Effector CD4-positive, alpha-beta T cell (primary cell): Measurements from ENCODE around the gene BMP6.

Source experiments
- DNase-seq: peaks from one replicate; pipeline ENCODE4 v3.0.0-alpha.2; 2020

The BMP6 gene

GRCh38 chr6:7833751-7834070 is 107.8 kb downstream of the BMP6 start:
- DNase-seq, result no peak

- no peak for DNase-seq
Measured at GRCh38 chr6:7836371-7837026, 110.6 kb downstream of the BMP6 start.

- DNase-seq, result no peak
Measured at GRCh38 chr6:7841781-7842468, 116.0 kb downstream of the BMP6 start.

GRCh38 chr6:7846966-7847818 is 121.3 kb downstream of the BMP6 start:
- no peak for DNase-seq

DNA sequence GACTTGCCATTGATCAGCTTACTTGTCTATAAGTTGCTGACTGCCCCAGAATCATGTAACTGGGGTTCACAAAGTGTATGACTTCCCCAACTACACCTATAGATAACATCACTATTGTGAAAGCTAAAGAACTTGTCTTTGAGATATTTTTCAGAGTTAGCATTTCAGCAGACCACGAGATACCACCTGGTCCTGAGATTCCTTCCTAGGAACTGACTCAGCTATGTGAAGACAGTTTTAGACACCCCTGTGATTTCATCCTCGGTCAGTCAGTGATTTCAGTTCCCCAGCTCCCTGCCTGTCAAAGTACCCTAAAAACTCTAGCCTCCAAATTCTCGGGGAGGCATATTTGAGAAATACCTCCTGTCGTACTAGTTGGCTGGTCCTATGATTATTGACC is 122.3 kb downstream of the BMP6 start:
- no peak for DNase-seq

DNA sequence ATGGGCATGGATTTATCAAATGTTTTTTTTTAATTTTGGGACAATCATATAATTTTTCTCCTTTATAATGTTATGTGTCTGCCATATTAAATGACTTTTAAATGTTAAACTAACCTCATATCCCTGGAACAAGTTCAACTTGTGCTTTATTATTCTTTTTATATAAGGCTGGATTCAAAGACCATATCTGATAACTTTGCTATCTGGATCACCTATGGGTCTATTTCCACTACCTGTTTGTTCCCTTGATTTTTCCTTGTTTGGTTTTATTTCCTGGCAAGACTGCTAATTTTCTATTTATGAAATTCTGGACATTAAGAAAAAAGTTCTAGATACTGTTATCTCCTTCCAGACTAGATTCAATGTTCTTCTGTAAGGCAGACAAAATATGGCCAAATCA is 125.9 kb downstream of the BMP6 start:
- no peak for DNase-seq

- no peak for DNase-seq
Measured at GRCh38 chr6:7859591-7859990, 133.7 kb downstream of the BMP6 start.

- no peak for DNase-seq
Measured at GRCh38 chr6:7865781-7866180, 139.9 kb downstream of the BMP6 start.

- no peak for DNase-seq
Measured at GRCh38 chr6:7866526-7866925, 140.6 kb downstream of the BMP6 start.

DNA sequence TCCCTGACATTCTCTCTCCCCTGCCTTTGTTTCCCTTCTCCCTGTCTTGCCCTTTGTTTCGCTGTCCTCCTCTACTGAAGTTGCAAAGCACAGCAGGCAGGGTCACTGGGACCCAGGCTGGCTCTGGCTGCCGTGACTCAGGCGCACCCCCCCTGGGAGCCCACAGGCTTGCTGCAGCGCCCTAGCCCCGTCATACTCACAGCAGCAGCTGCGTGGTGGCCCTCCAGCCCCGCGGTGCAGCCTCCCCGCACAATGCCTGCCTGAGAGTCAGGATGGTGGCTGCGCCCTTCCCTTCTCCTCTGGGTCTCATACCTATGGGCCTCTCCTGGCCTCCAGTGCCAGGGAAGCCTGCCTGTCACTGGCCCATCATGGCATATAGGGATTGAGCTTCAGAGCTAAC is 143.0 kb downstream of the BMP6 start:
- no peak for DNase-seq

- no peak for DNase-seq
Measured at GRCh38 chr6:7878401-7878964, 152.6 kb downstream of the BMP6 start.

- no peak for DNase-seq
Measured at GRCh38 chr6:7879043-7879442, 153.1 kb downstream of the BMP6 start.

- DNase-seq, result no peak
Measured at GRCh38 chr6:7879579-7879978, 153.7 kb downstream of the BMP6 start.

DNA sequence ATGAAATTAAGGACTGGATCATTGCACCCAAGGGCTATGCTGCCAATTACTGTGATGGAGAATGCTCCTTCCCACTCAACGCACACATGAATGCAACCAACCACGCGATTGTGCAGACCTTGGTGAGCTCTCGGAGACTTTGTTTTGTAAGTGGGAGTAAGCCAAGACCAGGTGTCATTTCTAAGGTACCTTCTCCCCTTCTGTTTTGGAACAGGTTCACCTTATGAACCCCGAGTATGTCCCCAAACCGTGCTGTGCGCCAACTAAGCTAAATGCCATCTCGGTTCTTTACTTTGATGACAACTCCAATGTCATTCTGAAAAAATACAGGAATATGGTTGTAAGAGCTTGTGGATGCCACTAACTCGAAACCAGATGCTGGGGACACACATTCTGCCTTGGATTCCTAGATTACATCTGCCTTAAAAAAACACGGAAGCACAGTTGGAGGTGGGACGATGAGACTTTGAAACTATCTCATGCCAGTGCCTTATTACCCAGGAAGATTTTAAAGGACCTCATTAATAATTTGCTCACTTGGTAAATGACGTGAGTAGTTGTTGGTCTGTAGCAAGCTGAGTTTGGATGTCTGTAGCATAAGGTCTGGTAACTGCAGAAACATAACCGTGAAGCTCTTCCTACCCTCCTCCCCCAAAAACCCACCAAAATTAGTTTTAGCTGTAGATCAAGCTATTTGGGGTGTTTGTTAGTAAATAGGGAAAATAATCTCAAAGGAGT is 154.2 kb downstream of the BMP6 start:
- DNase-seq, result no peak

DNA sequence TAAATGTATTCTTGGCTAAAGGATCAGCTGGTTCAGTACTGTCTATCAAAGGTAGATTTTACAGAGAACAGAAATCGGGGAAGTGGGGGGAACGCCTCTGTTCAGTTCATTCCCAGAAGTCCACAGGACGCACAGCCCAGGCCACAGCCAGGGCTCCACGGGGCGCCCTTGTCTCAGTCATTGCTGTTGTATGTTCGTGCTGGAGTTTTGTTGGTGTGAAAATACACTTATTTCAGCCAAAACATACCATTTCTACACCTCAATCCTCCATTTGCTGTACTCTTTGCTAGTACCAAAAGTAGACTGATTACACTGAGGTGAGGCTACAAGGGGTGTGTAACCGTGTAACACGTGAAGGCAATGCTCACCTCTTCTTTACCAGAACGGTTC is 154.8 kb downstream of the BMP6 start:
- DNase-seq, result no peak

GRCh38 chr6:7881765-7882500 is 156.0 kb downstream of the BMP6 start:
- no peak for DNase-seq

- no peak for DNase-seq
Measured at GRCh38 chr6:7882505-7883257, 156.8 kb downstream of the BMP6 start.

GRCh38 chr6:7883381-7883780 is 157.5 kb downstream of the BMP6 start:
- DNase-seq, result no peak

- no peak for DNase-seq
Measured at GRCh38 chr6:7886132-7886531, 160.2 kb downstream of the BMP6 start.

- no peak for DNase-seq
Measured at GRCh38 chr6:7887278-7887991, 161.5 kb downstream of the BMP6 start.
